ENCODE results near the gene MEX3D. TPM values are rescaled to one million over a fixed set of nuclear protein-coding genes. Genes with fewer than 3 reads are reported as not detected.

The MEX3D gene
- total RNA-seq, 4 donors from 2014 or later, result 18.8 to 47.8 (median 28.7) TPM

GRCh38 chr19:1560286-1560882, 7.7 kb downstream of the MEX3D start:
- no CpG with 5 or more reads among the region's 25 CpGs for WGBS, 2 donors (ENCODE audit: low coverage in 1 of 2)
- H3K27ac ChIP-seq, result no peak overlapping the region
- peaks cover 0 to 7% (median 0%) of the 10 kb centered on the region in 3 donors for H3K4me1 ChIP-seq

DNA sequence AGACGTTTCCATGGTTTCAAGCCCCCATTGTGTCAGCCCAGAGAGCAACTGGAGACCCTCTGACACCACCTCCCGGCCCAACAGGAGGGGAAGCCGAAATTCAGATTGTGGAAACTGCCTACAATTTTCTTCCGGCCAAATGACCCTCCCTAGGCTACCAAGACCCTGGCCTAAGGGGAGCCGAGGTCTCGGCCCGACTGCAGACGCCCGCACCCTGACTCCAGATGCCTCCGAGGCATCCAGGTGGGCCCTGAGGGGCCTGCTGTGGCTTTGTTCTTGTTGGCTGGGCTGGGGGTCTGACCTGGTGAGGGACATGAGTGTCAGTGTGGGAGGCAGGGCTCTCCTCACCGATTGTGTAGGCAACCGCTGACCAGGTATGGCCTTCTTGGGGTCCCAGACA, 9.6 kb downstream of the MEX3D start:
- H3K4me1 ChIP-seq, result peaks cover 0 to 7% (median 0%) of the 10 kb centered on the region in 3 donors
- H3K36me3 ChIP-seq, result peaks cover 0 to 25% of the 10 kb centered on the region in 2 donors
- ATAC-seq, result no peak
- no peaks in the 10 kb centered on the region for H3K9me3 ChIP-seq
- no peak overlapping the region for H3K27ac ChIP-seq
- H3K27me3 ChIP-seq, result no peaks in the 10 kb centered on the region
- H3K4me3 ChIP-seq, result no peak overlapping the region
- TF ChIP-seq, protein P1, sequence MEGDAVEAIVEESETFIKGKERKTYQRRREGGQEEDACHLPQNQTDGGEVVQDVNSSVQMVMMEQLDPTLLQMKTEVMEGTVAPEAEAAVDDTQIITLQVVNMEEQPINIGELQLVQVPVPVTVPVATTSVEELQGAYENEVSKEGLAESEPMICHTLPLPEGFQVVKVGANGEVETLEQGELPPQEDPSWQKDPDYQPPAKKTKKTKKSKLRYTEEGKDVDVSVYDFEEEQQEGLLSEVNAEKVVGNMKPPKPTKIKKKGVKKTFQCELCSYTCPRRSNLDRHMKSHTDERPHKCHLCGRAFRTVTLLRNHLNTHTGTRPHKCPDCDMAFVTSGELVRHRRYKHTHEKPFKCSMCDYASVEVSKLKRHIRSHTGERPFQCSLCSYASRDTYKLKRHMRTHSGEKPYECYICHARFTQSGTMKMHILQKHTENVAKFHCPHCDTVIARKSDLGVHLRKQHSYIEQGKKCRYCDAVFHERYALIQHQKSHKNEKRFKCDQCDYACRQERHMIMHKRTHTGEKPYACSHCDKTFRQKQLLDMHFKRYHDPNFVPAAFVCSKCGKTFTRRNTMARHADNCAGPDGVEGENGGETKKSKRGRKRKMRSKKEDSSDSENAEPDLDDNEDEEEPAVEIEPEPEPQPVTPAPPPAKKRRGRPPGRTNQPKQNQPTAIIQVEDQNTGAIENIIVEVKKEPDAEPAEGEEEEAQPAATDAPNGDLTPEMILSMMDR (IDR thresholded peaks at IDR 0.05), result no peak
- TF ChIP-seq POLR2A (IDR thresholded peaks at IDR 0.05) (no peak), POLR2AphosphoS5 (IDR thresholded peaks at IDR 0.05) (no peak), EP300 (IDR thresholded peaks at IDR 0.05) (no peak)
- 50 to 70% methylated on average over 1 to 2 of the region's 12 CpGs for WGBS, 2 donors (ENCODE audit: low coverage in 1 of 2)

More at GRCh38 chr19:1560286-1560882, 7.7 kb downstream of the MEX3D start:
- no peak for ATAC-seq
- H3K27me3 ChIP-seq, result no peaks in the 10 kb centered on the region
- TF ChIP-seq POLR2A (IDR thresholded peaks at IDR 0.05) (no peak), EP300 (IDR thresholded peaks at IDR 0.05) (no peak), POLR2AphosphoS5 (IDR thresholded peaks at IDR 0.05) (no peak)
- TF ChIP-seq, protein P1 (IDR thresholded peaks at IDR 0.05), result no peak
- H3K4me3 ChIP-seq, result no peak overlapping the region
- H3K36me3 ChIP-seq, result peaks cover 0 to 20% of the 10 kb centered on the region in 2 donors
- no peaks in the 10 kb centered on the region for H3K9me3 ChIP-seq

- TF ChIP-seq EP300 (IDR thresholded peaks at IDR 0.05), result no peak
- TF ChIP-seq POLR2A (IDR thresholded peaks at IDR 0.05), result no peak
- TF ChIP-seq POLR2AphosphoS5 (IDR thresholded peaks at IDR 0.05), result no peak
- TF ChIP-seq, protein P1 (IDR thresholded peaks at IDR 0.05), result no peak
Observed at GRCh38 chr19:1556390-1557070, 11.6 kb downstream of the MEX3D start.

GRCh38 chr19:1555487-1556389, 12.4 kb downstream of the MEX3D start:
- Histone ChIP-seq H3K4me1 (peaks cover 0 to 2% (median 0%) of the 10 kb centered on the region in 3 donors), H3K36me3 (peaks cover 0 to 20% of the 10 kb centered on the region in 2 donors), H3K27ac (no peak overlapping the region), H3K27me3 (peaks cover 2% of the 10 kb centered on the region), H3K9me3 (no peaks in the 10 kb centered on the region), H3K4me3 (no peak overlapping the region)
- no peak for ATAC-seq
- WGBS, 2 donors (ENCODE audit: low coverage in 1 of 2), result 100% methylated on average over 1 of the region's 121 CpGs; no CpG with 5 or more reads in 1 of the 2 donors
- no peak for TF ChIP-seq POLR2AphosphoS5 (IDR thresholded peaks at IDR 0.05)
- TF ChIP-seq, protein P1 (IDR thresholded peaks at IDR 0.05), result no peak
- no peak for TF ChIP-seq POLR2A (IDR thresholded peaks at IDR 0.05)
- TF ChIP-seq EP300 (IDR thresholded peaks at IDR 0.05), result no peak

More at GRCh38 chr19:1556390-1557070, 11.6 kb downstream of the MEX3D start:
- no peaks in the 10 kb centered on the region for H3K9me3 ChIP-seq
- no peak overlapping the region for H3K27ac ChIP-seq
- 63 to 100% methylated on average over 2 of the region's 66 CpGs for WGBS, 2 donors (ENCODE audit: low coverage in 1 of 2)
- no peaks in the 10 kb centered on the region for H3K27me3 ChIP-seq
- H3K4me3 ChIP-seq, result no peak overlapping the region
- ATAC-seq, result no peak
- H3K36me3 ChIP-seq, result peaks cover 0 to 20% of the 10 kb centered on the region in 2 donors
- peaks cover 0 to 7% (median 0%) of the 10 kb centered on the region in 3 donors for H3K4me1 ChIP-seq

Measured in gastroesophageal sphincter (tissue), 4 donors.